Medulla oblongata (tissue), 1 donor: ENCODE results near the gene PTF1A.

ENCODE experiments used
- DNase-seq: peaks from one replicate; pipeline ENCODE4 v3.0.0-alpha.2; 2015; ENCODE audit errors: extremely low spot score

PTF1A gene, protein sequence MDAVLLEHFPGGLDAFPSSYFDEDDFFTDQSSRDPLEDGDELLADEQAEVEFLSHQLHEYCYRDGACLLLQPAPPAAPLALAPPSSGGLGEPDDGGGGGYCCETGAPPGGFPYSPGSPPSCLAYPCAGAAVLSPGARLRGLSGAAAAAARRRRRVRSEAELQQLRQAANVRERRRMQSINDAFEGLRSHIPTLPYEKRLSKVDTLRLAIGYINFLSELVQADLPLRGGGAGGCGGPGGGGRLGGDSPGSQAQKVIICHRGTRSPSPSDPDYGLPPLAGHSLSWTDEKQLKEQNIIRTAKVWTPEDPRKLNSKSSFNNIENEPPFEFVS

DNA sequence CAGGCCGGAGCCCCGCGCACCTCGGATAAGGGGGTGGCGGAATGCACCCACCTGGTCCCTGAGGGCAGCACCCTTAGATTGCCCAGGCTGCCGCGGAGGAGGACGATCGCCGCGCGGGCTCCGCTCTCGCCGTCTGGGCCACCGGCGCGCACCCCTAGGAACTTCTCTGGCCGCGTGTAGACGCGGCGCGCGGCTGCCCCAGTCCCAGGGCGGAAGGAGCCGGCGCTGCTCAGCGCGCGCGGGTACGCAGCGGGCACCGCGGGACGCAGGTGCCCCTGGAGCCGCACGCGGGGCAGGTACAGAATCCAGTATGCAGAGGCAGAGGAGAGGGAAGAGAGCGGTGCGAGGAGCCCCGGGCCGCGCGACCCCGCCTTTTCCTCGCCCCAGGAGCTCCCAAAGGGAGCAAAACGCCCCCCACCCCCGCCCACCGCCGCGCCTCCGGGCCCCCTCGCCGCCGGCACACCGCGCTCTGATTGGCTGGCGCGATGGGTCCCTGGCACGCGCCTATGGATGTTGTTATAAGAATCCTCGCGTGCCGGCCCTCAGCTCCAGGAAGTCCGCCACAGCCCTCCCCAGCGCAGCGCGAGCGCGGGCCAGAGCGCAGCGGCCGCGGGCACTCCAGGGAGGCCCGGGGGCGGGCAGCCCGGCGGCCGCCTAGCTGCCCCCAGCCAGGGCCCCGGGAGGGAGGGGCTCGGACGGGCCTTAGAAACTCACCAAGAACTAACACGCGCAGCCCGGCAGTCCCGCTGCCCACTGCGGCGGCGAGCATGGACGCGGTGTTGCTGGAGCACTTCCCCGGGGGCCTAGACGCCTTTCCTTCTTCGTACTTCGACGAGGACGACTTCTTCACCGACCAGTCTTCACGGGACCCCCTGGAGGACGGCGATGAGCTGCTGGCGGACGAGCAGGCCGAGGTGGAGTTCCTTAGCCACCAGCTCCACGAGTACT lies at the start of gene PTF1A:
TSS of gene PTF1A (plus strand) at position 549 of the 948 bp plus-strand sequence. CDS start at position 768, 219 bp downstream.
- DNase-seq: no peak

GRCh38 chr10:23146258-23146657 lies 45.9 kb upstream of the PTF1A start:
- no peak for DNase-seq

DNA sequence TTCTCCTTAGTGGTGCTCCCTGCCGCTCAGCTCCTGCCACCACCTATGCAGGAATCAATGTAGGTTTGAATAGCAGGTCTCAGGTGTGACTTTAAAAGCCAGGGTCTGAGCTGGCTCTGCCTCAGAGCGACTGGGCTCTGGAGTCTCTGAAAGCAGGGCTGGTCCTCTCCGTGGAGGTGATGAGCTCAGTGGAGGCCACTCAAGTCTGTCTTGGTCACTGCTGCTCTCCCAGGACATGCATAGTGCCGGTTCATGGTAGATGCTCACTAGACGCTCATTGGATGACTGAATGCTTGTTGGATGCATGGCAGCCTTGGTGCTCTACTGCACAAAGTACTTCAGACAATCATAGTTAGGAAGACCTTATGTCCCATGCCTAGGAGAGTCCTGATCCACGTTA lies 45.1 kb upstream of the PTF1A start:
- no peak for DNase-seq

GRCh38 chr10:23148214-23148613 lies 43.9 kb upstream of the PTF1A start:
- no peak for DNase-seq

GRCh38 chr10:23150091-23150490 lies 42.0 kb upstream of the PTF1A start:
- DNase-seq: no peak

- no peak for DNase-seq
Measured at GRCh38 chr10:23150610-23151009, 41.5 kb upstream of the PTF1A start.

- DNase-seq: no peak
Measured at GRCh38 chr10:23151071-23151470, 41.0 kb upstream of the PTF1A start.

- no peak for DNase-seq
Measured at GRCh38 chr10:23155169-23155568, 36.9 kb upstream of the PTF1A start.

GRCh38 chr10:23156447-23157150 lies 35.5 kb upstream of the PTF1A start:
- no peak for DNase-seq

DNA sequence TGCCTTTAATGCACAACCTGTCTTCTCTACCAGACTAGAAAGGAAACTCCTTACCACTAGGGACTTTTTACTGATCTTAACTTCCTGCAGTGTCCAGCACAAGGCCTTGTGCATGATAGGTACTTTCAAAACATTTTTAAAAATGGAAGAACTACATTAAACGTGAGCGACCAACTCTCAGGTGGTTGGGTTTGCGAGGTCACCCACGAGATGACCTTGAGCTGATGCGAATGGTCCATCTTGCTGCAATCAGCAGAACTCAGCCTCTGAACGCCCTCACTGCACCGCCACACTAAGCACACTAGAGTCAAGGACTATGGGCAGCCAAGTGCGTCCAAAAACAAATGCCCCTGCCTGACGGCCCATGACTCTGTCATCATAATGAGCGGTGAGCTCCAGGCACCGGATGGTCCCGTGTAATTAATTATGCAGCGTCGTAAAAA lies 34.9 kb upstream of the PTF1A start:
- no peak for DNase-seq

- DNase-seq: peak; percentile 63
Measured at GRCh38 chr10:23157691-23158369, 34.3 kb upstream of the PTF1A start.

DNA sequence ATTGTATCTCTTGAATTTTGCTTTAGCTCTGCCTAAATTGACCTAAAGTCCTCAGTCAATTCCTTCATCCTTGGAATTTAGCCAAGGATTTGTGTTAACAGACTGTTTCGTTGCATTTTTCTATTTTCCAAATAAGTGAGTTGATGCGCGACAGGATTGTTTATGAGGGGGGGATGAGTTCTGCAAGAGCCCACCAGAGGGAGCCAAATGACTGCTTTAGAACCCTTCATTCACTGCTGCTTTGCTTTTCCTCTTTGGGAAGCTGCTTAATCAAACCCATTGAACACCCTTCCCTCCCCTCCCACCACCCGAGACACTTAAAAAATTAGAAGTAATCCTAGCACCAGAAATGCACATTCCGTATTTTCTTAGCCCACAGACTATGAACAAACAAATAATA lies 33.7 kb upstream of the PTF1A start:
- peak; percentile 89 for DNase-seq

DNA sequence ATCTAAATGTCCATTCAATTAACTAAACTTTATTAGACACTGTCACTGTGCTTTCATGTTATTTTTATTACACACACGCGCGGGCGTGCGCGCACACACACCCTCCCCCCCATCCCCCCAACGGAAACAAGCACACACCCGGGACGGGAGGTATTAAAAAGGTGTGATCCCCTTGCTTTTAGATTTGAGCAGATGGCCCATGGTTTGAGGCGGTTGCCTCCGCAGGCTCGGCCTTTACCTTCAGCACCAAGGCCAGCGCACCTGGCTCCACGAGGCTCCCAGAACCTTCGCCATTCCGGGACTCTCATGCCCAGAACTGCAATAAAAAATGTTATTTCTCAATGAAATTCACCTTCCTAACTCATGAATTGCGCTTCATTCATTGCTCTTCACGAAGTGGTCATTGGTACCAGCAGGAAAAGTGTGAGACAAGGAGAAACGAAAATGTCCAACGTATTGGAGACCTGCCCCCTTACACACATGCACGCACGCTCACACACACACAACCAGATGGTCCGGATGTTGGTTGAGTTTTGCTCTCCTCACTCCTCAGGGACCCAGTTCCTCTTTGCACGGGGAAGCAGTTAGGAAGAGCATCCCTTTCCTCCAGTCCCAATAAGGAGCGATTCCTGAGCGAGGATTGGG lies 20.8 kb upstream of the PTF1A start:
- DNase-seq: no peak

- no peak for DNase-seq
Measured at GRCh38 chr10:23172429-23173213, 19.5 kb upstream of the PTF1A start.

DNA sequence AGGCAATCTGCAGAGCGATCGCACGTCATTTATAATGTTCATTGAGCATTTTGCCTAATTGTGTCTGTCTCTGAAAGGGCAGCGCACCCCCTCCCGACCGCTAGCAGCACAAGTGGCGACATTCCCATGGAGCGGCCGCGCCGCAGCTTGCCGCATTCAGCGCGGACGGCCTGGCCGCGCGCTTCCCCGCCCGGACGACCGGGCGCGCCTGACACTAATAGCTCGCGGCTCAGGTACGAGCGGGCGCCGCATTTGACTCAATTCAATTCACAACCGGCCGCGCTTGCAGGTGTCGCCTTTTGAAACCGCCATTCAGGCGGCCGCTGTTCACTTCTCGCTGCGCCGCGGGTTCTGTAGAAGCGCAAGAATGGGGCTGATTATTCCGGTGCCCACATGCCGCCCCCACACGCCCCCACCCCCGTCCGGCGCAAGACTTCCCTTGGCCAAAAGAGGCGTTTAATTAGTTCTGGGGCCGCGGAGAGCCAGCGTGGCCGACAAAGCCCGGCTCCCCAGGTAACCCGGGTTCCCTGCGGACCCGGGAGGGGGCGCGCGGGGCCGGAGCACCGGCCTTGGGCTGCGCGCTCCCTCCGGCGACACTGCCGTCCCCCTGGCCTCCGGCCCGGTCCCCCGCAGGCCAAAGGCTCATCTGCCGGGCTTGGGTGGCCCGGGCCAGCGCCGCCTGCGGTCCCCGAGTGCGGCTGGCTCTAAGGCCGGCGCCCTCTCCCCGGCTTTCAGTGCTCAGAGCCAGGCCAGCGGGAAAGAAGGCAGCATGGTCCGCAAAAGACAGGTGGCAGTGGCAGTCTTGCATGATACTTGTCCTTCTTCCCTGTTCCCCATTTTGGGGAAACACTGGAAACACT lies 18.7 kb upstream of the PTF1A start:
- DNase-seq: no peak

- DNase-seq: no peak
Measured at GRCh38 chr10:23174074-23174976, 17.8 kb upstream of the PTF1A start.

GRCh38 chr10:23174977-23175512 lies 17.1 kb upstream of the PTF1A start:
- DNase-seq: no peak

- DNase-seq: no peak
Measured at GRCh38 chr10:23186178-23186577, 5.9 kb upstream of the PTF1A start.
